Astrocyte (in vitro differentiated cells and primary cell): Measurements from ENCODE around the gene A4GNT. TPM values are rescaled to one million over a fixed set of nuclear protein-coding genes. Genes with fewer than 3 reads are reported as not detected.

Source experiments
- DNase-seq: peaks from one replicate; pipeline ENCODE4 v3.0.0-alpha.2; 2010; ENCODE audit warnings: low read depth
- FAIRE-seq: peaks from 2 replicates; lab custom pipeline; 2011; peaks lifted over from hg19 to GRCh38; lab: Jason Lieb, UNC
- H2AFZ ChIP-seq: 2 replicates; pipeline ENCODE4 v1.6.0; 2012; ENCODE audit warnings: low read depth, low read length, inconsistent platforms
- H3K27ac ChIP-seq: 2 replicates; pipeline ENCODE4 v1.5.1; 2011; ENCODE audit warnings: low read depth, low read length, inconsistent platforms
- H3K27me3 ChIP-seq: 2 replicates; pipeline ENCODE4 v1.6.0; 2011; ENCODE audit warnings: low read length, inconsistent platforms; ENCODE audit not compliant: insufficient read depth
- H3K36me3 ChIP-seq: 2 replicates; pipeline ENCODE4 v1.5.1; 2011; ENCODE audit warnings: low read length, inconsistent platforms; ENCODE audit not compliant: insufficient read depth
- H3K4me1 ChIP-seq: 2 replicates; pipeline ENCODE4 v1.5.1; 2011; ENCODE audit warnings: low read length, inconsistent platforms; ENCODE audit not compliant: insufficient read depth
- H3K4me2 ChIP-seq: 2 replicates; pipeline ENCODE4 v1.6.0; 2012; ENCODE audit warnings: low read length, inconsistent platforms
- H3K4me3 ChIP-seq: 2 replicates; pipeline ENCODE4 v1.5.1; 2011; ENCODE audit warnings: low read depth, mild to moderate bottlenecking, low read length, inconsistent platforms; ENCODE audit not compliant: insufficient read depth
- H3K79me2 ChIP-seq: 2 replicates; pipeline ENCODE4 v1.6.0; 2012; ENCODE audit warnings: mild to moderate bottlenecking, low read length, inconsistent platforms; ENCODE audit not compliant: insufficient read depth
- H3K9ac ChIP-seq: 2 replicates; pipeline ENCODE4 v1.6.0; 2012; ENCODE audit warnings: mild to moderate bottlenecking, low read length, inconsistent platforms
- H3K9me3 ChIP-seq: 2 replicates; pipeline ENCODE4 v1.5.1; 2012; ENCODE audit warnings: low read depth, mild to moderate bottlenecking, low read length, inconsistent platforms; ENCODE audit not compliant: insufficient read depth
- H4K20me1 ChIP-seq: 2 replicates; pipeline ENCODE4 v1.6.0; 2012; ENCODE audit warnings: low read length, inconsistent platforms; ENCODE audit not compliant: insufficient read depth
- H3K27ac Mint-ChIP-seq: one replicate; pipeline ENCODE4 v1.8.0; 2021; ENCODE audit warnings: mild to moderate bottlenecking, mixed read lengths; ENCODE audit not compliant: unreplicated experiment
- H3K27me3 Mint-ChIP-seq: one replicate; pipeline ENCODE4 v1.8.0; 2021; ENCODE audit warnings: low read depth, mixed read lengths; ENCODE audit not compliant: unreplicated experiment
- H3K36me3 Mint-ChIP-seq: one replicate; pipeline ENCODE4 v1.8.0; 2021; ENCODE audit warnings: low read depth, mixed read lengths; ENCODE audit not compliant: unreplicated experiment
- H3K4me1 Mint-ChIP-seq: one replicate; pipeline ENCODE4 v1.8.0; 2021; ENCODE audit warnings: low read depth, mixed read lengths; ENCODE audit not compliant: unreplicated experiment
- H3K4me3 Mint-ChIP-seq: one replicate; pipeline ENCODE4 v1.8.0; 2021; ENCODE audit warnings: mild to moderate bottlenecking, moderate library complexity, mixed read lengths; ENCODE audit not compliant: unreplicated experiment
- H3K9me3 Mint-ChIP-seq: one replicate; pipeline ENCODE4 v1.8.0; 2021; ENCODE audit warnings: mild to moderate bottlenecking, mixed read lengths; ENCODE audit not compliant: unreplicated experiment
- CTCF ChIP-seq: IDR thresholded peaks from 2 replicates; pipeline ENCODE4 v1.5.1; 2011; ENCODE audit warnings: low read depth, mild to moderate bottlenecking, inconsistent platforms, low read length, moderate library complexity; ENCODE audit not compliant: insufficient read depth
- EZH2 ChIP-seq: IDR thresholded peaks from 2 replicates; pipeline ENCODE4 v1.6.1; 2012; ENCODE audit warnings: mild to moderate bottlenecking, low read length, inconsistent platforms; ENCODE audit not compliant: insufficient read depth
- total RNA-seq: library from RNA; stranded (reverse); gene quantifications from 2 replicates; pipeline ENCODE4 v1.2.1, GENCODE V29; 2021

The A4GNT gene
- total RNA-seq, 1 donor from 2014 or later, result not detected

- H4K20me1 ChIP-seq, result no peaks in the 10 kb centered on the region
- Mint-ChIP-seq H3K4me1 (peaks cover 9% of the 10 kb centered on the region), H3K27ac (no peak overlapping the region), H3K9me3 (peaks cover 2% of the 10 kb centered on the region), H3K36me3 (peaks cover 2% of the 10 kb centered on the region), H3K4me3 (no peak overlapping the region), H3K27me3 (no peaks in the 10 kb centered on the region)
- H3K36me3 ChIP-seq, result no peaks in the 10 kb centered on the region
- peaks cover 8% of the 10 kb centered on the region for H3K9me3 ChIP-seq
- H3K4me3 ChIP-seq, result no peak overlapping the region
- no peak overlapping the region for H3K4me2 ChIP-seq
- H2AFZ ChIP-seq, result no peak overlapping the region
- no peaks in the 10 kb centered on the region for H3K27me3 ChIP-seq
- peaks cover 6% of the 10 kb centered on the region for H3K79me2 ChIP-seq
- peaks cover 5% of the 10 kb centered on the region for H3K4me1 ChIP-seq
- H3K27ac ChIP-seq, result no peak overlapping the region
- DNase-seq (no peak), FAIRE-seq (no peak)
- TF ChIP-seq EZH2, result no peak
- H3K9ac ChIP-seq, result no peak overlapping the region
Measured at GRCh38 chr3:138119423-138119766, 12.8 kb downstream of the A4GNT start.

- Histone ChIP-seq H3K9me3 (peaks cover 4% of the 10 kb centered on the region), H3K4me2 (no peak overlapping the region)
- peak; percentile 23 for FAIRE-seq
Measured at GRCh38 chr3:138118612-138119422, 13.4 kb downstream of the A4GNT start.

More at GRCh38 chr3:138118612-138119422, 13.4 kb downstream of the A4GNT start:
- peak; percentile 34 for DNase-seq
- Mint-ChIP-seq H3K4me3 (no peak overlapping the region), H3K27me3 (no peaks in the 10 kb centered on the region), H3K36me3 (peaks cover 2% of the 10 kb centered on the region), H3K27ac (no peak overlapping the region), H3K4me1 (peaks cover 9% of the 10 kb centered on the region), H3K9me3 (peaks cover 2% of the 10 kb centered on the region)
- no peaks in the 10 kb centered on the region for H4K20me1 ChIP-seq
- no peak overlapping the region for H2AFZ ChIP-seq
- H3K79me2 ChIP-seq, result peaks cover 12% of the 10 kb centered on the region
- no peak overlapping the region for H3K9ac ChIP-seq
- H3K27me3 ChIP-seq, result no peaks in the 10 kb centered on the region
- no peak overlapping the region for H3K27ac ChIP-seq
- H3K36me3 ChIP-seq, result no peaks in the 10 kb centered on the region
- H3K4me3 ChIP-seq, result no peak overlapping the region
- TF ChIP-seq EZH2, result no peak
- peak; percentile 89 for TF ChIP-seq CTCF
- H3K4me1 ChIP-seq, result peaks cover 5% of the 10 kb centered on the region
